AG04450 (cell line): ENCODE data around the gene INSR. TPM values are rescaled to one million over a fixed set of nuclear protein-coding genes. Genes with fewer than 3 reads are reported as not detected.
"Not testable (repeated sequence)": the region's sequence is repeated elsewhere in the genome, so short reads cannot be mapped to it uniquely, and the experiment has no call there.

Experiments used
- CTCF ChIA-PET: fragments of 300-600, 350-600 bp; formaldehyde crosslinking; extraction: SDS; loops from one replicate; lab custom pipeline; 2022; ENCODE audit warnings: antibody characterized with exemption, inconsistent platforms; lab: Charles Lee
- POLR2A ChIA-PET: fragments of 350-600 bp; formaldehyde crosslinking; extraction: SDS; loops from one replicate; lab custom pipeline; 2021; ENCODE audit warnings: antibody characterized with exemption, inconsistent platforms; lab: Yijun Ruan, JAX
- DNase-seq: peaks from one replicate; pipeline ENCODE4 v3.0.0-alpha.2; 2011; ENCODE audit warnings: low read depth, low spot score
- H3K27ac ChIP-seq: one replicate; pipeline ENCODE4 v1.5.1; 2012; ENCODE audit warnings: low read depth, low read length, control low read depth
- H3K27me3 ChIP-seq: one replicate; pipeline ENCODE4 v1.6.0; 2012; ENCODE audit warnings: low read length; ENCODE audit not compliant: control insufficient read depth, insufficient read depth
- H3K4me3 ChIP-seq: 2 replicates; pipeline ENCODE4 v1.5.1; 2011; ENCODE audit warnings: mild to moderate bottlenecking, low read depth, low read length, control low read depth
- H3K9me3 ChIP-seq: 2 replicates; pipeline ENCODE4 v1.5.1; 2012; ENCODE audit warnings: low read length; ENCODE audit not compliant: control insufficient read depth, insufficient read depth
- CTCF ChIP-seq: IDR thresholded peaks from 2 replicates; pipeline ENCODE4 v1.5.1; 2011; ENCODE audit warnings: low read depth, low read length, control low read depth, inconsistent platforms
- polyA plus RNA-seq: library from polyadenylated mRNA; depleted of rRNA; stranded (reverse); fragments of >200 nt; gene quantifications from 2 replicates; pipeline ENCODE4 v1.2.3, GENCODE V29; 2011

INSR gene
- polyA plus RNA-seq, 1 experiment: 2.9 TPM

GRCh38 chr19:7214324-7215089 is 79.7 kb downstream of the INSR start:
- CTCF ChIA-PET: no interaction called here
- Histone ChIP-seq H3K27me3 (no peaks in the 10 kb centered on the region), H3K27ac (no peak overlapping the region), H3K9me3 (peaks cover 10% of the 10 kb centered on the region), H3K4me3 (no peak overlapping the region)
- no peak for DNase-seq
- POLR2A ChIA-PET: no interaction called here
- no peak for TF ChIP-seq CTCF

- DNase-seq: no peak
- no peak for TF ChIP-seq CTCF
- no peak overlapping the region for H3K4me3 ChIP-seq
- no peaks in the 10 kb centered on the region for H3K27me3 ChIP-seq
- H3K9me3 ChIP-seq: peaks cover 10% of the 10 kb centered on the region
- ChIA-PET POLR2A (no interaction called here), CTCF (no interaction called here)
- H3K27ac ChIP-seq: no peak overlapping the region
Measured at GRCh38 chr19:7213628-7214323, 80.4 kb downstream of the INSR start.

GRCh38 chr19:7211191-7211951 is 82.8 kb downstream of the INSR start:
- ChIA-PET POLR2A (no interaction called here), CTCF (no interaction called here)
- Histone ChIP-seq H3K9me3 (peaks cover 4% of the 10 kb centered on the region), H3K4me3 (no peak overlapping the region), H3K27me3 (no peaks in the 10 kb centered on the region), H3K27ac (no peak overlapping the region)
- TF ChIP-seq CTCF: no peak
- no peak for DNase-seq

GRCh38 chr19:7210359-7210758 is 83.9 kb downstream of the INSR start:
- POLR2A ChIA-PET: no interaction called here
- Histone ChIP-seq H3K27me3 (no peaks in the 10 kb centered on the region), H3K4me3 (no peak overlapping the region), H3K27ac (no peak overlapping the region), H3K9me3 (peaks cover 3% of the 10 kb centered on the region)
- CTCF ChIA-PET: no interaction called here
- no peak for TF ChIP-seq CTCF
- no peak for DNase-seq

GRCh38 chr19:7209597-7210325 is 84.5 kb downstream of the INSR start:
- H3K27me3 ChIP-seq, H3K9me3 ChIP-seq, H3K4me3 ChIP-seq, DNase-seq, H3K27ac ChIP-seq, POLR2A ChIA-PET: not testable (repeated sequence)
- CTCF ChIA-PET: interaction anchor here (0.6 kb wide), 1 partner anchor 56 kb away, joined by 4 read pairs; no protein-coding TSS in a partner anchor

- H3K4me3 ChIP-seq, POLR2A ChIA-PET, H3K27me3 ChIP-seq, H3K9me3 ChIP-seq, DNase-seq, H3K27ac ChIP-seq: not testable (repeated sequence)
- CTCF ChIA-PET: interaction anchor here (0.6 kb wide), 1 partner anchor 56 kb away, joined by 4 read pairs; no protein-coding TSS in a partner anchor
Measured at GRCh38 chr19:7209036-7209435, 85.2 kb downstream of the INSR start.
